HG03097 (cell line): ENCODE measurements around the gene ANO2.

Source experiments
- ATAC-seq: cut with Tn5 transposase; IDR thresholded peaks from one replicate; pipeline ENCODE4 v1.9.1; 2021; ENCODE audit not compliant: unreplicated experiment, low FRiP score

Gene ANO2

GRCh38 chr12:5964913-5965900, 20.1 kb upstream of the ANO2 start:
- no peak for ATAC-seq

- no peak for ATAC-seq
Observed at GRCh38 chr12:5963515-5963914, 18.5 kb upstream of the ANO2 start.

- no peak for ATAC-seq
Observed at GRCh38 chr12:5960783-5961182, 15.7 kb upstream of the ANO2 start.

- ATAC-seq = no peak
Observed at GRCh38 chr12:5956987-5957386, 11.9 kb upstream of the ANO2 start.

GRCh38 chr12:5954661-5955060, 9.6 kb upstream of the ANO2 start:
- no peak for ATAC-seq

GRCh38 chr12:5953835-5954586, 9.0 kb upstream of the ANO2 start:
- ATAC-seq = no peak

GRCh38 chr12:5952031-5952430, 7.0 kb upstream of the ANO2 start:
- no peak for ATAC-seq

- no peak for ATAC-seq
Observed at GRCh38 chr12:5948696-5949095, 3.6 kb upstream of the ANO2 start.

- ATAC-seq = no peak
Observed at GRCh38 chr12:5947006-5947405, 1.9 kb upstream of the ANO2 start.

GRCh38 chr12:5946388-5946787, 1.3 kb upstream of the ANO2 start:
- no peak for ATAC-seq

GRCh38 chr12:5944688-5945070, 380 bp downstream of the ANO2 start:
- no peak for ATAC-seq

GRCh38 chr12:5944053-5944452, 1.0 kb downstream of the ANO2 start:
- no peak for ATAC-seq

GRCh38 chr12:5941907-5942306, 3.2 kb downstream of the ANO2 start:
- ATAC-seq = no peak

- no peak for ATAC-seq
Observed at GRCh38 chr12:5927732-5928516, 17.1 kb downstream of the ANO2 start.

GRCh38 chr12:5925646-5926045, 19.4 kb downstream of the ANO2 start:
- ATAC-seq = no peak

- no peak for ATAC-seq
Observed at GRCh38 chr12:5924342-5924741, 20.7 kb downstream of the ANO2 start.

GRCh38 chr12:5923751-5924150, 21.3 kb downstream of the ANO2 start:
- ATAC-seq = no peak

GRCh38 chr12:5923043-5923605, 21.9 kb downstream of the ANO2 start:
- ATAC-seq = no peak

GRCh38 chr12:5921966-5922899, 22.8 kb downstream of the ANO2 start:
- no peak for ATAC-seq
